Measurements from ENCODE around the gene STX8.

Gene STX8

DNA sequence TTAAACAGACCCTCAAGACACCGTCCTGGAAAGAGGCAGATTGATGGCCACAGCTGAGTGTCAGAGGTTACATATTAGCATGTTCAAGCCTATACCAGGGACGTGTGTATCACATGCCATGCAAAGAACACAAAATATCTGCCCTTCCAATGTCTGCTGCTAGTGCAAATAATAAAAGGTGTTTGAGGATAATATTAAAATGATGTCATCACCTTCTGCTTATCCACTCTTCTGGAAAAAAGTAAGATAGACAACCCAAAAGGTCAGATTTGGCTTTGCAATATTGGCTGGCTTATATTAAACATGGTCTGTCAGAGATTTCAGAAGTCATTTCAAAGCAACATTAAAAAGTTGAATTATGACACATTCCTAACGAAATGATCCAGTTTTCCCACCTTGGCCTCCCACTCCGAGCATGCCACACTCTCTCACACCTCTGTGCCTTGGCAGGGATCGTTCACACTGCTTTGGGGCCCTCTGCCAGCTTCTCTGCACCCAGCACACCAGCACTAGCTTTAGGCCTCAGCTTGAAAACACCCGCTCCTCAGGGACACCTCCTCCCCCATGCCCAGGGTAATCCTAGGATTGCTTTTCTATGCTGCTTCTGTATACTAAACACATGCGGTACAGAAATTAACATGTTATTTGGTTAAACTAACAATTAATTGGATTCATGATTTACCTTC lies 306.1 kb downstream of the STX8 start:
- Histone ChIP-seq H3K36me3 (ENCODE audit: control insufficient read depth, insufficient read depth, low read length) (no peaks in the 10 kb centered on the region; the same call in 1 of the 2 replicates), H3K27me3 (replicated peaks; ENCODE audit: control insufficient read depth, insufficient read depth, low read length) (no peaks in the 10 kb centered on the region), H3K4me3 (replicated peaks; ENCODE audit: low read depth, low read length) (no peak overlapping the region)
- TF ChIP-seq, protein P1, sequence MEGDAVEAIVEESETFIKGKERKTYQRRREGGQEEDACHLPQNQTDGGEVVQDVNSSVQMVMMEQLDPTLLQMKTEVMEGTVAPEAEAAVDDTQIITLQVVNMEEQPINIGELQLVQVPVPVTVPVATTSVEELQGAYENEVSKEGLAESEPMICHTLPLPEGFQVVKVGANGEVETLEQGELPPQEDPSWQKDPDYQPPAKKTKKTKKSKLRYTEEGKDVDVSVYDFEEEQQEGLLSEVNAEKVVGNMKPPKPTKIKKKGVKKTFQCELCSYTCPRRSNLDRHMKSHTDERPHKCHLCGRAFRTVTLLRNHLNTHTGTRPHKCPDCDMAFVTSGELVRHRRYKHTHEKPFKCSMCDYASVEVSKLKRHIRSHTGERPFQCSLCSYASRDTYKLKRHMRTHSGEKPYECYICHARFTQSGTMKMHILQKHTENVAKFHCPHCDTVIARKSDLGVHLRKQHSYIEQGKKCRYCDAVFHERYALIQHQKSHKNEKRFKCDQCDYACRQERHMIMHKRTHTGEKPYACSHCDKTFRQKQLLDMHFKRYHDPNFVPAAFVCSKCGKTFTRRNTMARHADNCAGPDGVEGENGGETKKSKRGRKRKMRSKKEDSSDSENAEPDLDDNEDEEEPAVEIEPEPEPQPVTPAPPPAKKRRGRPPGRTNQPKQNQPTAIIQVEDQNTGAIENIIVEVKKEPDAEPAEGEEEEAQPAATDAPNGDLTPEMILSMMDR (IDR thresholded peaks at IDR 0.05; ENCODE audit: insufficient read depth, low read length, poor library complexity, severe bottlenecking), result no peak
- no peak for DNase-seq (ENCODE audit: extremely low read depth, insufficient read length)

DNA sequence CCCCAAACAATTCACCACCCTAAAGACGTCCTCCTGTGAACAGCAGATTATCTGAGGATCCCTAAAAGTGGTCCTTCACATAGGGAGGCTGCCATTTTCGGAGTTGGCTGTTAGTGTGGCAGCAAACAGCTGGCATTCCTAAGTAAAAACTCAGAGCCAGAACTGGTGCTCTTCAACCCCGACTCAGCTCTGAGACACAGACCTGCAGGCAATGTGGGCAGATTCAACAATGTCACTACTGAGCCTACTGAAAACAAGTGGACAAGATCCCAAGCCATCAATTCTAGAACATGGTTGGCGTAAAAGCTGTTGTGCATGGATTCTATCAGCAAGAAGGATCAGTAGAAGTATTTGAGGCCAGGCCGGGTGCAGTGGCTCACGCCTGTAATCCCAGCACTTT lies 307.1 kb downstream of the STX8 start:
- TF ChIP-seq, protein P1 (IDR thresholded peaks at IDR 0.05; ENCODE audit: insufficient read depth, low read length, poor library complexity, severe bottlenecking), result no peak
- Histone ChIP-seq H3K4me3 (replicated peaks; ENCODE audit: low read depth, low read length) (no peak overlapping the region), H3K27me3 (replicated peaks; ENCODE audit: control insufficient read depth, insufficient read depth, low read length) (no peaks in the 10 kb centered on the region), H3K36me3 (ENCODE audit: control insufficient read depth, insufficient read depth, low read length) (no peaks in the 10 kb centered on the region)
- DNase-seq (ENCODE audit: extremely low read depth, insufficient read length), result no peak

DNA sequence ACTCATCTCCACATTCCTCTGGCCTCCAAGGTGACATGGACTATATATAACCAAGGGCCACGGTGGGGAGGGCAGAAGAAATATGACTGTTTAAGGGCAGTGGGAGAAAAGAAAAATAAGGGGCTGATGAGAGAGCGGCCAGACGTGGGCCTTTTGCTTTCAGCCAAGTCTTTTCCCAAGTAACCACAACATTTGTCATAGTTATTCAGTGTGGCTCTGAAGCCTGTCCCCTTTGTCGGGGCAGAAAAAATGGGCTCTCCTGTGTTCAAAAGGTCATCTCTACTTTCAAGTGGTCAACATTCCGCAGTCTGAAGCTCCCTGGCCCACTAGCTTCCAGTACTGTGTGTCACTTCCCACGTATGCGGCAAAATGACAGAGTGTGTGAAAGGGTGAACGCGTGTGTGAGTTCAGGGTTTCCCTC lies 308.9 kb downstream of the STX8 start:
- Histone ChIP-seq H3K27me3 (replicated peaks; ENCODE audit: control insufficient read depth, insufficient read depth, low read length) (no peaks in the 10 kb centered on the region), H3K4me3 (replicated peaks; ENCODE audit: low read depth, low read length) (no peak overlapping the region), H3K36me3 (ENCODE audit: control insufficient read depth, insufficient read depth, low read length) (no peaks in the 10 kb centered on the region)
- DNase-seq (ENCODE audit: extremely low read depth, insufficient read length), result no peak
- TF ChIP-seq, protein P1 (IDR thresholded peaks at IDR 0.05; ENCODE audit: insufficient read depth, low read length, poor library complexity, severe bottlenecking), result no peak

DNA sequence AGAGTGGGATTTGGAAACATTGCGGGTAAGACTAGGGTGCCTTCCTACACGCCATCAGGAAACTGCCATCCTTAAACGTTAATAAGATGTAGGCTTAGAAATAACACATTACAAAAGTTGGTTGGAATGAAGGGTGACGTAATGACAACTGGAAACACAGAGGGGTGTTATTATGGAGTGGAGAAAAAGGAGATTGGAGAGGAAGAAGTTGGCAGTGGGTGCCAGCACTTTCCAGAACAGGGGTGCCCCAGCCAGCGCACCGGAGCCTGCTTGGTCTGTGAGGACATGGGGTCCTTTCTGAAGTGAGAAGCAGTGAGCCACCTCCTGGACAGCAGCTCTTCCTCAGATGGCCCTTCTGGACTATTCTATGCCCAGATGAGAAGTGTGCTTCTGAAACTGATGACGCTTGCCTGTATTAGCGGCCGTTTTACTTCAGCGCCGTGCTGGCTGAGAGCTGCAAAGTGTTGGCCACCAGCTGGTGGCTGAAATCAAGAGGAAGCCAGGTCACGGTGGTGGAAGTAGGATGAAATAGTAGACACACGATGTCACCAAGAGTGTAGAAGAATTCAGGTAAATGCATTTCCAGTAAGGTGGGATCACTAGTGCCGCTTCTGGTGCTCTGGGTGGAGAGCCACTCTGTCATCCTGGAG lies 309.5 kb downstream of the STX8 start:
- no peak overlapping the region for H3K4me3 ChIP-seq (replicated peaks; ENCODE audit: low read depth, low read length)

DNA sequence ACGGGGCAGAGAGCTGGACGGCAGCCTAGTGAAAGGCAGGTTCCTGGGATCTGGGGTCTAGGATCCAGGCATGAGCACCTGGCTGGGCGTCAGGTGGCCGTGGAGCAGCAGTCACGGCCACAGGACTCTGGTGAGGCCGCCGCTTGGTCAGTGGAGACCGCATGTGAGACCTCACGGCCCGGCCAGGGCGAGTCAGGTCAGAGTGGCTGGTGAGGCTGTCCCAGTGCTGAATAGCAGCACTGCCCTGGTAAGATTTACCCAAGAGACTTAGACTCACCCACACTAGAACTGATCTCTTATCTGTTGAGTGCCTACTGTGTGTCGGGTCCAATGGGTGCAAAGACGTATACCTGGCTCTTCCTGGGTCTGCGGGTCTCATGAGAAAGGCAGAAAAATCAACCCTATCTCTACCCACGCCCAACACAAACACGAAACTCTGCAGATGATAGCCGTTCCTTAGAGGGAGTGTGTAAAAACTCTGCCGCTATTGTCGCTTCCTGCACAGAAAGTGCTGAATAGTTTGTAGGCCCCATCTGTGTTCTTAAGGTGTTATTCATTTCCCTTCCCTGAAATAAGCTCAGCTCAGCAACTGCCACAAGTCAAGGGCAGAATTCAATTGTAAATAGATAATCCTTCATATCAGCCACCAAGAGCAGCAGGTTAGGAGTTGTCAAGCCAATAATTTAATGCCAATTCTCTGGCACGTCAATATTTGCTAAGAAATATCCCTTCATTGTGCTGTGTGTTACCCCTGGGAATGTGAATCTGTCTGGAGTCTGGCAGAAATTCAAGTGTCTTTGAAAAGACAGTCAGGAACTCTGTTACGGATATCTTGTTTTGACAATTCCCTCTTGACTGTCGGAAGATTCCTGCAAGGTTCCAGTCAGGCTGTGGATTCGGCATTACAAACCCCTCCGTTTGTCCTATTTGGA lies 314.3 kb downstream of the STX8 start:
- no peak for DNase-seq (ENCODE audit: extremely low read depth, insufficient read length)
- TF ChIP-seq, protein P1 (IDR thresholded peaks at IDR 0.05; ENCODE audit: insufficient read depth, low read length, poor library complexity, severe bottlenecking), result no peak
- no peak overlapping the region for H3K4me3 ChIP-seq (replicated peaks; ENCODE audit: low read depth, low read length)
- H3K27me3 ChIP-seq (replicated peaks; ENCODE audit: control insufficient read depth, insufficient read depth, low read length), result no peaks in the 10 kb centered on the region
- H3K36me3 ChIP-seq (ENCODE audit: control insufficient read depth, insufficient read depth, low read length), result no peaks in the 10 kb centered on the region

More for the DNA sequence above, 309.5 kb downstream of the STX8 start:
- TF ChIP-seq, protein P1 (IDR thresholded peaks at IDR 0.05; ENCODE audit: insufficient read depth, low read length, poor library complexity, severe bottlenecking), result no peak
- no peaks in the 10 kb centered on the region for H3K27me3 ChIP-seq (replicated peaks; ENCODE audit: control insufficient read depth, insufficient read depth, low read length)
- no peak for DNase-seq (ENCODE audit: extremely low read depth, insufficient read length)
- H3K36me3 ChIP-seq (ENCODE audit: control insufficient read depth, insufficient read depth, low read length), result no peaks in the 10 kb centered on the region
